ENCODE measurements around the gene EYS. TPM values are rescaled to one million over a fixed set of nuclear protein-coding genes. Genes with fewer than 3 reads are reported as not detected.

EYS gene
- total and polyA plus RNA-seq, 8 donors = 0.03 to 0.25 (median 0.13) TPM

- FAIRE-seq (no peak), DNase-seq (no peak), ATAC-seq (no peak)
- intact Hi-C loops (cut with DNase I) = no loop called here
- no peaks in the 10 kb centered on the region for H3K27me3 ChIP-seq
- H3K9me3 ChIP-seq = no peaks in the 10 kb centered on the region
- no peak overlapping the region for H3K4me3 ChIP-seq
- no peak overlapping the region for H3K27ac ChIP-seq
- 39 to 42% methylated on average over 4 of the region's 4 CpGs for WGBS, 2 donors
- no peaks in the 10 kb centered on the region for H3K36me3 ChIP-seq
- H3K4me1 ChIP-seq = no peaks in the 10 kb centered on the region
- TF ChIP-seq CTCF (IDR thresholded peaks at IDR 0.05) = no peak
Measured at GRCh38 chr6:64259372-64259771, 1447.7 kb downstream of the EYS start.

DNA sequence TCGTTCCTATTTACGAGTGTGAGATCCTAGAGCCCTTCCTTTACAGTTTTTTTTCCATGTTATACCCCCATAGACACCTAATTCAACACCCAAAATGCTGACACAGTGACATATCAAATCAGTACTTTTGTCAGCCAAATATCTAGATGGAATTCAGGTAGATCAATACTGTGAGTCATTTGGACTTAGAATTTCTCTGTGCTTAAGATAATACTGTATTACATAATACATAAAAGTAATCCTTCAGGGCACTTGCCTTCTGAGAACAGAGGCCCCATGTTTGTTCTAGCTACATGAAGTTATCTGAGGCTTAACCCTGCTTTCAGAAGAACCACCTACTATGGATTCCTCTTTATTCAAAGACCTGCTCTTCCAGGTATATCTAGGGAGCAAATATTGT lies 1448.3 kb downstream of the EYS start:
- intact Hi-C loops (cut with DNase I) = no loop called here
- 35 to 45% methylated on average over 2 of the region's 2 CpGs for WGBS, 2 donors
- no peaks in the 10 kb centered on the region for H3K36me3 ChIP-seq
- no peak overlapping the region for H3K27ac ChIP-seq
- no peak overlapping the region for H3K4me3 ChIP-seq
- H3K9me3 ChIP-seq = no peaks in the 10 kb centered on the region
- no peak for ATAC-seq
- FAIRE-seq = no peak
- no peaks in the 10 kb centered on the region for H3K27me3 ChIP-seq
- no peak for TF ChIP-seq CTCF (IDR thresholded peaks at IDR 0.05)
- no peak for DNase-seq
- no peaks in the 10 kb centered on the region for H3K4me1 ChIP-seq

DNA sequence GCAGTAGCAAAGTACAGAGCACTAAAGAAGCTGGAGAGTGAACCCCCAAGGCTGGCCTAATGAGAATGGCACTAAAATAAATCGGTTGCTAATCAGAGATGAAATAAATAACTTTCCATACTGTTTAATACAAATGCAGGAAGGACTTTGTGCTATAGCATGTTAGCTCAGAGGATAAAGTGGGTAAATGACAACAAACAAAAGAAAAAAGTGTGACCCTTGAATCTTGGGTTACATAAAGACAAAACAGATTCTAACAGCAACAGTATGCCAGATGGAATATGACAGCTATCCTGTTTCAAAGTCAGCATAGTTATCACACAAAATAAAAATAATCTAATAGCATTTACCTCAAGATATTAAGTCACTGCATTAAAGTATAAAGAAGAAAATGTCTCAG lies 1448.7 kb downstream of the EYS start:
- no peak for ATAC-seq
- no peaks in the 10 kb centered on the region for H3K4me1 ChIP-seq
- DNase-seq = no peak
- H3K36me3 ChIP-seq = no peaks in the 10 kb centered on the region
- TF ChIP-seq CTCF (IDR thresholded peaks at IDR 0.05) = no peak
- no peak for FAIRE-seq
- H3K9me3 ChIP-seq = no peaks in the 10 kb centered on the region
- 35 to 54% methylated on average over 1 of the region's 1 CpG for WGBS, 2 donors
- no peak overlapping the region for H3K27ac ChIP-seq
- intact Hi-C loops (cut with DNase I) = no loop called here
- H3K4me3 ChIP-seq = no peak overlapping the region
- H3K27me3 ChIP-seq = no peaks in the 10 kb centered on the region

- FAIRE-seq (no peak), DNase-seq (no peak), ATAC-seq (no peak)
- Histone ChIP-seq H3K36me3 (no peaks in the 10 kb centered on the region), H3K4me3 (no peak overlapping the region), H3K27ac (no peak overlapping the region), H3K27me3 (no peaks in the 10 kb centered on the region), H3K4me1 (no peaks in the 10 kb centered on the region), H3K9me3 (no peaks in the 10 kb centered on the region)
- WGBS, 2 donors = 29 to 31% methylated on average over 3 of the region's 3 CpGs
- intact Hi-C loops (cut with DNase I) = no loop called here
- TF ChIP-seq CTCF (IDR thresholded peaks at IDR 0.05) = no peak
Measured at GRCh38 chr6:64257586-64257985, 1449.4 kb downstream of the EYS start.

DNA sequence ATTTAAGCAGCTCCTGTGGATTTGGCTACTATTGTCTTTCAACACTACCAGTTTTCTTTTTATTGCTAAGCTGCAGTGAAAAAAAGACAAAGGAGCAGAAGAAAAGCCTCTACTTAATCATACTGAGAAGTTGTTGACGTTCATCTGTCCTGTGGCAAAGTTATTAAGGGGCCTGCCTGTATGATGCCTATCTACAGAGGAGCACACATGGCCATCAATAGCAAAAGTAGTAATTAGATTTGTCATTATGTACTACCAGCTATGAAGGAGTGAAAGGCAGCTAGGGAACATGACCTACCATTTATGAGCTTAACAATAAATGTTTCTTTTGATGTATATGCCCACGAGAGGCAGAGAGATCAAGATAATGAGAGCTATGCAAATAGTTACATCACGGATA lies 1450.5 kb downstream of the EYS start:
- Histone ChIP-seq H3K9me3 (no peaks in the 10 kb centered on the region), H3K4me3 (no peak overlapping the region), H3K4me1 (no peaks in the 10 kb centered on the region), H3K27ac (no peak overlapping the region), H3K27me3 (no peaks in the 10 kb centered on the region), H3K36me3 (no peaks in the 10 kb centered on the region)
- intact Hi-C loops (cut with DNase I) = no loop called here
- no peak for FAIRE-seq
- TF ChIP-seq CTCF (IDR thresholded peaks at IDR 0.05) = no peak
- DNase-seq = no peak
- WGBS, 2 donors = 38 to 39% methylated on average over 3 of the region's 3 CpGs
- ATAC-seq = no peak
